IMR-90 (cell line): Measurements from ENCODE around the gene ELMO1. TPM values are rescaled to one million over a fixed set of nuclear protein-coding genes. Genes with fewer than 3 reads are reported as not detected.

ENCODE experiments used
- ATAC-seq: fragments of 200-7000 bp; cut with Tn5 transposase; 2 replicates; pipeline ENCODE4 v1.9.1; 2020; ENCODE audit warnings: low read depth, mild to moderate bottlenecking, moderate library complexity
- BruUV-seq: library from RNA; stranded (reverse); fragments of 400-500 nt; replicated peaks from 2 replicates; lab custom pipeline; 2021; lab: Mats Ljungman, UMichigan
- CTCF ChIA-PET: fragments of 300-600 bp; formaldehyde crosslinking; extraction: SDS; loops from one replicate; lab custom pipeline; 2021; ENCODE audit warnings: antibody characterized with exemption; lab: Yijun Ruan, JAX
- POLR2A ChIA-PET: fragments of 300-600 bp; sonication (Branson Sonifier 250); formaldehyde crosslinking; loops from one replicate; lab custom pipeline; 2022; ENCODE audit warnings: antibody characterized with exemption; ENCODE audit not compliant: unreplicated experiment; lab: Charles Lee
- DNase-seq: peaks from one replicate; pipeline ENCODE4 v3.0.0; 2013
- H2AFZ ChIP-seq: replicated peaks from 2 replicates; pipeline ENCODE3; 2013; ENCODE audit warnings: low read length, mild to moderate bottlenecking; ENCODE audit not compliant: poor library complexity
- H2AK5ac ChIP-seq: 2 replicates; pipeline ENCODE4 v1.6.1; 2013; ENCODE audit warnings: low read depth, low read length, inconsistent platforms
- H2AK9ac ChIP-seq: replicated peaks from 2 replicates; pipeline ENCODE3; 2013; ENCODE audit warnings: mild to moderate bottlenecking, low read depth, low read length, moderate library complexity; ENCODE audit not compliant: poor library complexity
- H2BK120ac ChIP-seq: 2 replicates; pipeline ENCODE4 v1.6.1; 2013; ENCODE audit warnings: low read depth, low read length, inconsistent platforms
- H2BK15ac ChIP-seq: 3 replicates; pipeline ENCODE4 v1.6.1; 2013; ENCODE audit warnings: low read depth, low read length, inconsistent platforms
- H2BK20ac ChIP-seq: 2 replicates; pipeline ENCODE4 v1.6.1; 2013; ENCODE audit warnings: low read depth, mild to moderate bottlenecking, inconsistent platforms, low read length, moderate library complexity
- H2BK5ac ChIP-seq: 2 replicates; pipeline ENCODE4 v1.6.1; 2013; ENCODE audit warnings: mild to moderate bottlenecking, low read depth, low read length, inconsistent platforms; ENCODE audit not compliant: poor library complexity, severe bottlenecking
- H3K14ac ChIP-seq: replicated peaks from 2 replicates; pipeline ENCODE4 v1.6.1; 2013; ENCODE audit warnings: low read depth, low read length, inconsistent platforms
- H3K18ac ChIP-seq: 2 replicates; pipeline ENCODE4 v1.6.1; 2013; ENCODE audit warnings: low read depth, low read length, control low read depth
- H3K23ac ChIP-seq: 2 replicates; pipeline ENCODE4 v1.6.1; 2013; ENCODE audit warnings: low read depth, low read length, inconsistent platforms
- H3K27ac ChIP-seq: 2 replicates; pipeline ENCODE4 v1.5.1; 2013; ENCODE audit warnings: mild to moderate bottlenecking, control low read depth, low read length; ENCODE audit not compliant: insufficient read depth
- H3K27me3 ChIP-seq: 2 replicates; pipeline ENCODE4 v1.6.1; 2013; ENCODE audit warnings: low read length; ENCODE audit not compliant: control insufficient read depth, insufficient read depth
- H3K36me3 ChIP-seq: 2 replicates; pipeline ENCODE4 v1.6.1; 2013; ENCODE audit warnings: low read length, mixed read lengths; ENCODE audit not compliant: control insufficient read depth, insufficient read depth
- H3K4ac ChIP-seq: 2 replicates; pipeline ENCODE4 v1.6.1; 2013; ENCODE audit warnings: low read depth, low read length, inconsistent platforms
- H3K4me1 ChIP-seq: 2 replicates; pipeline ENCODE4 v1.6.1; 2013; ENCODE audit warnings: low read length, mixed read lengths; ENCODE audit not compliant: control insufficient read depth, insufficient read depth
- H3K4me2 ChIP-seq: 2 replicates; pipeline ENCODE4 v1.6.1; 2013; ENCODE audit warnings: low read depth, mild to moderate bottlenecking, control low read depth, low read length, moderate library complexity
- H3K4me3 ChIP-seq: 2 replicates; pipeline ENCODE4 v1.5.1; 2013; ENCODE audit warnings: low read depth, mild to moderate bottlenecking, control low read depth, low read length, moderate library complexity; ENCODE audit not compliant: insufficient read depth
- H3K56ac ChIP-seq: 2 replicates; pipeline ENCODE4 v1.6.1; 2013; ENCODE audit warnings: low read length, inconsistent platforms; ENCODE audit not compliant: insufficient read depth; ENCODE audit errors: extremely low read depth
- H3K79me1 ChIP-seq, 2 experiments: 2 replicates each; pipeline ENCODE4 v1.6.1; 2013; ENCODE audit warnings: low read length in 2 of 2, inconsistent platforms in 1 of 2, low read depth in 1 of 2
- H3K9ac ChIP-seq: 2 replicates; pipeline ENCODE4 v1.6.1; 2013; ENCODE audit warnings: low read depth, low read length, control low read depth
- H3K9me1 ChIP-seq: 2 replicates; pipeline ENCODE4 v1.6.1; 2013; ENCODE audit warnings: low read length, inconsistent platforms; ENCODE audit not compliant: insufficient read depth
- H3K9me3 ChIP-seq: 2 replicates; pipeline ENCODE4 v1.6.1; 2013; ENCODE audit warnings: low read length; ENCODE audit not compliant: control insufficient read depth, insufficient read depth
- H4K20me1 ChIP-seq: 2 replicates; pipeline ENCODE4 v1.6.1; 2013; ENCODE audit warnings: low read length, inconsistent platforms; ENCODE audit not compliant: insufficient read depth
- H4K5ac ChIP-seq: 2 replicates; pipeline ENCODE4 v1.6.1; 2013; ENCODE audit warnings: mild to moderate bottlenecking, low read depth, low read length, control low read depth
- H4K8ac ChIP-seq, 2 experiments: 2 replicates each; pipeline ENCODE4 v1.6.1; 2013; ENCODE audit warnings: low read depth in 2 of 2, low read length in 2 of 2, control low read depth in 1 of 2, inconsistent platforms in 1 of 2
- H4K91ac ChIP-seq: 2 replicates; pipeline ENCODE4 v1.6.1; 2013; ENCODE audit warnings: low read depth, low read length, inconsistent platforms; ENCODE audit not compliant: insufficient read depth
- BHLHE40 ChIP-seq: fragments of 150-350 bp; IDR thresholded peaks from 2 replicates; pipeline ENCODE4 v1.6.1; 2016; ENCODE audit warnings: mild to moderate bottlenecking, low read depth, low read length
- CEBPB ChIP-seq: IDR thresholded peaks from 2 replicates; pipeline ENCODE4 v1.6.1; 2012; ENCODE audit warnings: low read depth, low read length, improper control_type of control experiment
- MAFK ChIP-seq: IDR thresholded peaks from 2 replicates; pipeline ENCODE4 v1.6.1; 2012; ENCODE audit warnings: low read depth, low read length, improper control_type of control experiment
- MAZ ChIP-seq: IDR thresholded peaks from 2 replicates; pipeline ENCODE4 v1.6.1; 2012; ENCODE audit warnings: low read depth, mild to moderate bottlenecking, low read length, improper control_type of control experiment, moderate library complexity, borderline replicate concordance
- MXI1 ChIP-seq: IDR thresholded peaks from 2 replicates; pipeline ENCODE4 v1.6.1; 2012; ENCODE audit warnings: low read depth, mild to moderate bottlenecking, low read length, moderate library complexity, borderline replicate concordance
- POLR2A ChIP-seq: IDR thresholded peaks from 2 replicates; pipeline ENCODE4 v1.6.1; 2012; ENCODE audit warnings: mild to moderate bottlenecking, low read depth, low read length
- RAD21 ChIP-seq: IDR thresholded peaks from 2 replicates; pipeline ENCODE4 v1.6.1; 2012; ENCODE audit warnings: low read length, improper control_type of control experiment
- RFX5 ChIP-seq: IDR thresholded peaks from 2 replicates; pipeline ENCODE4 v1.8.0; 2012; ENCODE audit warnings: low read depth, mild to moderate bottlenecking, low read length, moderate library complexity
- dilution Hi-C: fragments of 300-500 bp; cut with HindIII; formaldehyde crosslinking; loops from one replicate; pipeline ENCODE4 v1.14.3; 2018; ENCODE audit warnings: low sequenced_read_pairs; ENCODE audit not compliant: unreplicated experiment
- in situ Hi-C: fragments of 300-500 bp; cut with MboI; formaldehyde crosslinking; loops from 3 replicates; pipeline ENCODE4 v1.14.3; 2019; ENCODE audit warnings: low sequenced_read_pairs, inconsistent platforms, mixed read lengths
- intact Hi-C: fragments of 100-400 bp; cut with micrococcal nuclease; formaldehyde crosslinking; loops from 2 replicates; pipeline ENCODE4 v1.10.0; 2022
- polyA plus RNA-seq, 3 experiments: library from polyadenylated mRNA; depleted of rRNA; stranded (reverse); fragments of >200 nt; gene quantifications; 2 replicates each; pipeline ENCODE4 v1.2.3, GENCODE V29; 2012; ENCODE audit warnings: low replicate concordance in 1 of 3
- total RNA-seq: library from RNA; depleted of rRNA; stranded (reverse); fragments of >200 nt; gene quantifications from 2 replicates; pipeline ENCODE4 v1.2.3, GENCODE V29; 2012
- TF ChIP-seq, protein P1 (sequence below): fragments of 150-350 bp; IDR thresholded peaks from 2 replicates; pipeline ENCODE4 v1.6.1; 2016; ENCODE audit warnings: low read depth, mild to moderate bottlenecking, low read length, moderate library complexity, borderline replicate concordance
- TF ChIP-seq, protein P2 (sequence below): fragments of 150-350 bp; IDR thresholded peaks from 2 replicates; pipeline ENCODE4 v1.6.1; 2017; ENCODE audit warnings: mild to moderate bottlenecking, antibody characterized with exemption, low read length, low read depth

ELMO1 gene
- total and polyA plus RNA-seq, 2 of the 4 experiments (the other 2 are of a cell fraction): 0.03 TPM; not detected in 1

- ATAC-seq: no peak
- H4K8ac ChIP-seq: no peak overlapping the region
- CTCF ChIA-PET: no interaction called here
- H2BK20ac ChIP-seq: no peak overlapping the region
- H3K9ac ChIP-seq: no peak overlapping the region
- H3K36me3 ChIP-seq: no peaks in the 10 kb centered on the region
- no peaks in the 10 kb centered on the region for H3K27me3 ChIP-seq
- DNase-seq: no peak
- no peak overlapping the region for H2AK5ac ChIP-seq
- no peak overlapping the region for H3K23ac ChIP-seq
- H3K4me3 ChIP-seq: no peak overlapping the region
- in situ Hi-C loops: no loop called here
- no peak overlapping the region for H2BK15ac ChIP-seq
- no TSS peak for BruUV-seq
- no peak overlapping the region for H2AK9ac ChIP-seq
- TF ChIP-seq MXI1: no peak
- TF ChIP-seq, protein P1, sequence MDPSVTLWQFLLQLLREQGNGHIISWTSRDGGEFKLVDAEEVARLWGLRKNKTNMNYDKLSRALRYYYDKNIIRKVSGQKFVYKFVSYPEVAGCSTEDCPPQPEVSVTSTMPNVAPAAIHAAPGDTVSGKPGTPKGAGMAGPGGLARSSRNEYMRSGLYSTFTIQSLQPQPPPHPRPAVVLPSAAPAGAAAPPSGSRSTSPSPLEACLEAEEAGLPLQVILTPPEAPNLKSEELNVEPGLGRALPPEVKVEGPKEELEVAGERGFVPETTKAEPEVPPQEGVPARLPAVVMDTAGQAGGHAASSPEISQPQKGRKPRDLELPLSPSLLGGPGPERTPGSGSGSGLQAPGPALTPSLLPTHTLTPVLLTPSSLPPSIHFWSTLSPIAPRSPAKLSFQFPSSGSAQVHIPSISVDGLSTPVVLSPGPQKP: no peak
- TF ChIP-seq POLR2A: no peak
- no peak for TF ChIP-seq MAFK
- TF ChIP-seq MAZ: no peak
- TF ChIP-seq, protein P2, sequence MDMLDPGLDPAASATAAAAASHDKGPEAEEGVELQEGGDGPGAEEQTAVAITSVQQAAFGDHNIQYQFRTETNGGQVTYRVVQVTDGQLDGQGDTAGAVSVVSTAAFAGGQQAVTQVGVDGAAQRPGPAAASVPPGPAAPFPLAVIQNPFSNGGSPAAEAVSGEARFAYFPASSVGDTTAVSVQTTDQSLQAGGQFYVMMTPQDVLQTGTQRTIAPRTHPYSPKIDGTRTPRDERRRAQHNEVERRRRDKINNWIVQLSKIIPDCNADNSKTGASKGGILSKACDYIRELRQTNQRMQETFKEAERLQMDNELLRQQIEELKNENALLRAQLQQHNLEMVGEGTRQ: no peak
- TF ChIP-seq BHLHE40: no peak
- TF ChIP-seq RFX5: no peak
- TF ChIP-seq RAD21: no peak
- no peak for TF ChIP-seq CEBPB
- H4K91ac ChIP-seq: no peak overlapping the region
- no peaks in the 10 kb centered on the region for H3K9me1 ChIP-seq
- no peak overlapping the region for H4K5ac ChIP-seq
- H3K4me1 ChIP-seq: no peaks in the 10 kb centered on the region
- H3K18ac ChIP-seq: no peak overlapping the region
- no peaks in the 10 kb centered on the region for H3K79me1 ChIP-seq
- dilution Hi-C loops: no loop called here
- intact Hi-C loops: no loop called here
- H3K27ac ChIP-seq: no peak overlapping the region
- H3K14ac ChIP-seq: no peak overlapping the region
- H3K9me3 ChIP-seq: peaks cover 11% of the 10 kb centered on the region; the same call in 1 of the 2 replicates
- no peaks in the 10 kb centered on the region for H4K20me1 ChIP-seq
- H3K4me2 ChIP-seq: no peak overlapping the region
- no peak overlapping the region for H2BK5ac ChIP-seq
- no peak overlapping the region for H2AFZ ChIP-seq
- POLR2A ChIA-PET: no interaction called here
- H3K4ac ChIP-seq: no peak overlapping the region
- H3K56ac ChIP-seq: no peak overlapping the region
- H2BK120ac ChIP-seq: no peak overlapping the region
Observed at GRCh38 chr7:37431413-37431812, 17.3 kb downstream of the ELMO1 start.
